ENCODE data around the gene ACER2. TPM values are rescaled to one million over a fixed set of nuclear protein-coding genes. Genes with fewer than 3 reads are reported as not detected.
A peak's percentile ranks its signal among the peaks of the same experiment; 100 is the strongest.

ACER2 gene
- total RNA-seq, 1 donor from 2014 or later: 7.4 TPM

GRCh38 chr9:19495186-19496028, 86.6 kb downstream of the ACER2 start:
- TF ChIP-seq CTCF (IDR thresholded peaks at IDR 0.05; ENCODE audit: insufficient read depth, low read depth, low read length): no peak
- TF ChIP-seq EZH2 (IDR thresholded peaks at IDR 0.05; ENCODE audit: insufficient read depth, low read length): no peak
- no peaks in the 10 kb centered on the region for H4K20me1 ChIP-seq (ENCODE audit: insufficient read depth, low read length)
- DNase-seq (ENCODE audit: low read depth) (no peak), FAIRE-seq (no peak)
- Mint-ChIP-seq H3K36me3 (ENCODE audit: low read depth, unreplicated experiment) (no peaks in the 10 kb centered on the region), H3K27me3 (ENCODE audit: low read depth, unreplicated experiment) (peaks cover 20% of the 10 kb centered on the region), H3K4me3 (ENCODE audit: unreplicated experiment) (no peak overlapping the region), H3K9me3 (ENCODE audit: unreplicated experiment) (peaks cover 2% of the 10 kb centered on the region), H3K27ac (ENCODE audit: unreplicated experiment) (peak overlapping the region; percentile 73), H3K4me1 (ENCODE audit: low read depth, unreplicated experiment) (peaks cover 2% of the 10 kb centered on the region)
- no peaks in the 10 kb centered on the region for H3K4me1 ChIP-seq (ENCODE audit: insufficient read depth, low read length)
- no peak overlapping the region for H3K9ac ChIP-seq (ENCODE audit: low read length)
- no peaks in the 10 kb centered on the region for H3K9me3 ChIP-seq (ENCODE audit: insufficient read depth, low read depth, low read length)
- H3K27me3 ChIP-seq (ENCODE audit: insufficient read depth, low read length): peaks cover 10% of the 10 kb centered on the region
- no peaks in the 10 kb centered on the region for H3K79me2 ChIP-seq (ENCODE audit: insufficient read depth, low read length)
- H3K4me3 ChIP-seq (ENCODE audit: insufficient read depth, low read depth, low read length): no peak overlapping the region
- H2AFZ ChIP-seq (ENCODE audit: low read depth, low read length): no peak overlapping the region
- H3K4me2 ChIP-seq (ENCODE audit: low read length): no peak overlapping the region
- no peaks in the 10 kb centered on the region for H3K36me3 ChIP-seq (ENCODE audit: insufficient read depth, low read length)
- H3K27ac ChIP-seq (ENCODE audit: low read depth, low read length): no peak overlapping the region

DNA sequence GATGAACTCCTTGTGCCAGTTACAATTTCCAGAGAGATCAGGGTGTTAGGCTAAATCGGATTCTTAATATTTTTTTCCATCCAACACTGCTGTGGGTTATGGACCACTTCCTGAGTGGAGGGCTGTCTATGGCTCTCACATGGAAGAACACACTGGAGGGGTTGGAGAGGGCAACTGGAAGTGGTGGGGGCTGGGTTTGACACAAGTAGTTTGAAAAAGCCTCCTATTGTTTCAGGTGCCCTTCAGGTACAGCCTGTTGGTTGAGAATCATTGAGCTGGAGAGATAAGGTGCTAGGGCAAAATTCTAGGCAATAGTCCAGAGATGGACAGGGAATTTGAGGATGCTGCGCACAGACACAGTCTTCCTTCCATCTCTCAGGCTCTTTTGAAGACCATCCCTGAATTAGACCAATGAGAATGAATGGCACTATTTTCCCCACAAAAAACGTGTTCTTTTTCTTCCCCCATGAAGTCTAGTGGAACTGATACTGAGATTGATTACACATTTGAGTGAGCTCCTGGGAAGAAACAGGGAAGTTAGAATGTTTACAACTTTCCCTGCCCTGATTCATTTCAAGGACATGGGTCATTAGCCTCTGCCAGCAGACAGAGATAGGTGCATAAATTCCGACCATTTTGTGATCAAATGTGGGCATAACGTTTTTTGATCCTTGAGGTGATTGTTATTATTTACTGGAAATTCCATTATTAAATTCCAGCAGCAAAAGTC, 87.7 kb downstream of the ACER2 start:
- Mint-ChIP-seq H3K9me3 (ENCODE audit: unreplicated experiment) (peaks cover 2% of the 10 kb centered on the region), H3K36me3 (ENCODE audit: low read depth, unreplicated experiment) (no peaks in the 10 kb centered on the region), H3K27me3 (ENCODE audit: low read depth, unreplicated experiment) (peaks cover 20% of the 10 kb centered on the region), H3K4me3 (ENCODE audit: unreplicated experiment) (no peak overlapping the region), H3K4me1 (ENCODE audit: low read depth, unreplicated experiment) (peaks cover 2% of the 10 kb centered on the region), H3K27ac (ENCODE audit: unreplicated experiment) (no peak overlapping the region)
- Histone ChIP-seq H3K9me3 (ENCODE audit: insufficient read depth, low read depth, low read length) (no peaks in the 10 kb centered on the region), H3K4me2 (ENCODE audit: low read length) (no peak overlapping the region), H3K9ac (ENCODE audit: low read length) (no peak overlapping the region), H4K20me1 (ENCODE audit: insufficient read depth, low read length) (no peaks in the 10 kb centered on the region), H3K79me2 (ENCODE audit: insufficient read depth, low read length) (no peaks in the 10 kb centered on the region), H3K36me3 (ENCODE audit: insufficient read depth, low read length) (no peaks in the 10 kb centered on the region), H3K4me3 (ENCODE audit: insufficient read depth, low read depth, low read length) (no peak overlapping the region), H3K27ac (ENCODE audit: low read depth, low read length) (no peak overlapping the region), H2AFZ (ENCODE audit: low read depth, low read length) (no peak overlapping the region), H3K27me3 (ENCODE audit: insufficient read depth, low read length) (peaks cover 10% of the 10 kb centered on the region), H3K4me1 (ENCODE audit: insufficient read depth, low read length) (no peaks in the 10 kb centered on the region)
- no peak for TF ChIP-seq CTCF (IDR thresholded peaks at IDR 0.05; ENCODE audit: insufficient read depth, low read depth, low read length)
- TF ChIP-seq EZH2 (IDR thresholded peaks at IDR 0.05; ENCODE audit: insufficient read depth, low read length): no peak
- DNase-seq (ENCODE audit: low read depth) (no peak), FAIRE-seq (no peak)

All from astrocyte (in vitro differentiated cells and primary cell).